Activated CD4-positive, alpha-beta T cell treated with anti-CD3 and anti-CD28 coated beads, Interleukin-2, amount 10 ng/mL, durations not matched to agents 24 days and 14 days (primary cell): Measurements from ENCODE around the gene CCDC61. TPM values are rescaled to one million over a fixed set of nuclear protein-coding genes. Genes with fewer than 3 reads are reported as not detected.

Source experiments
- DNase-seq: peaks from one replicate; pipeline ENCODE4 v3.0.0; 2022
- H3K27ac Mint-ChIP-seq: one replicate; pipeline ENCODE4 v1.8.0; 2022; ENCODE audit warnings: mild to moderate bottlenecking, mixed read lengths
- H3K27me3 Mint-ChIP-seq: one replicate; pipeline ENCODE4 v1.8.0; 2022; ENCODE audit warnings: mixed read lengths
- H3K36me3 Mint-ChIP-seq: one replicate; pipeline ENCODE4 v1.8.0; 2022; ENCODE audit warnings: low read depth, mild to moderate bottlenecking, mixed read lengths
- H3K4me1 Mint-ChIP-seq: one replicate; pipeline ENCODE4 v1.8.0; 2021; ENCODE audit warnings: mixed read lengths
- H3K4me3 Mint-ChIP-seq: one replicate; pipeline ENCODE4 v1.8.0; 2022; ENCODE audit warnings: mild to moderate bottlenecking, moderate library complexity, mixed read lengths
- H3K9me3 Mint-ChIP-seq: one replicate; pipeline ENCODE4 v1.8.0; 2021; ENCODE audit warnings: mixed read lengths
- intact Hi-C: fragments of 100-400 bp; cut with micrococcal nuclease; formaldehyde crosslinking; loops from one replicate; pipeline ENCODE4 v1.15.1; 2023
- total RNA-seq: library from RNA; stranded (reverse); gene quantifications from 2 replicates; pipeline ENCODE4 v1.2.3, GENCODE V29; 2022

The CCDC61 gene
- total RNA-seq, 1 donor from 2014 or later = 30.1 TPM

DNA sequence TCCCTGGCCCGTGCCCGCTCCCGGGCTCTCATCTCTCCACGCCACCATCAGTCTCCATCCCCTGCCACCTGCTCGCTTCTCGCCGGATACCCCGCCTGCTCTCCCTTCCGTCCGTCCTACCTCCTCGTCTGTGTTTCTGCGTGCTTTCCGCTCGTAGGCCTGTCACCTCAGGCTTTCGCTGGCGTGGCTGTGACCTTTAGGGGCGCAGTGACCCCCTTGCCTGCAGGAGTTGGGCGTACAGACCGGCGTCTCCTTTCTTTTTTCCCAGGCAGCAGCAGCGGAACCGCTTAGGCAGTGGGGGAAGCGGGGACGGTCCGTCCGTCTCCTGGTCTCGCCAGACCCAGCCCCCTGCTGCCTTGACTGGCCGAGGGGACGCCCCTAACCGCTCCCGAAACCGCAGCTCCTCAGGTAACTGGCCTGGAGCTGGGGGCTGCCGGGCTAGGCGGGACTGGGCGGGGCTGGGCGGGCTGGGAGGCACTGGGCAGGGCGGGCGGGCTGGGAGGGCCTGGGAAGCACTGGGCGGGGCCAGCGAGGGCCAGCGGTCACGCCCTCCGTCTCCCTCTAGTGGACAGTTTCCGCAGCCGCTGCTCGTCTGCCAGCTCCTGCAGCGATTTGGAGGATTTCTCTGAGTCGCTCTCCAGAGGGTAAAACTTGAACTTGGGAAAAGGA is 21.3 kb downstream of the CCDC61 start:
- Mint-ChIP-seq H3K36me3 (peaks cover 6% of the 10 kb centered on the region), H3K27ac (peak overlapping the region; percentile 66)
- peak; percentile 95 for DNase-seq

DNA sequence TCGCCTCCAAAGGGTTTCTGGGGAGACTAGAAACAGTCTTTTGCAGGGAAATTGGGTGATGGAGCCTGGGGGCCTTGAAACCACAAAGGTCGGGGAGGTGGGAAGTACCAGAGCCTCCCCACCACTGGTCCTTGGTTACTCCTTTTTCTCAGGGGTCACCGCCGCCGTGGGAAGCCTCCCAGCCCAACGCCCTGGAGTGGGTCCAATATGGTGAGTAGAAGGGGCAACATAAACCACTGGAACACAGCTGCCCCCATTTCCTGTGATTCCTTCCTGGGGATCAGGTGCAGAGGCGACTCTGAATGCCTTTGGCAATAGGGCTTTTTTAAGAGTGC is 21.8 kb downstream of the CCDC61 start:
- Mint-ChIP-seq H3K9me3 (no peaks in the 10 kb centered on the region), H3K27ac (no peak overlapping the region), H3K27me3 (peaks cover 18% of the 10 kb centered on the region), H3K4me3 (peak overlapping the region; percentile 58), H3K4me1 (peaks cover 16% of the 10 kb centered on the region), H3K36me3 (peaks cover 6% of the 10 kb centered on the region)
- intact Hi-C loops = no loop called here
- no peak for DNase-seq

More for the DNA sequence above, 21.3 kb downstream of the CCDC61 start:
- intact Hi-C loops = no loop called here
- Mint-ChIP-seq H3K4me3 (peak overlapping the region; percentile 94), H3K27me3 (peaks cover 13% of the 10 kb centered on the region), H3K4me1 (peaks cover 16% of the 10 kb centered on the region), H3K9me3 (no peaks in the 10 kb centered on the region)

DNA sequence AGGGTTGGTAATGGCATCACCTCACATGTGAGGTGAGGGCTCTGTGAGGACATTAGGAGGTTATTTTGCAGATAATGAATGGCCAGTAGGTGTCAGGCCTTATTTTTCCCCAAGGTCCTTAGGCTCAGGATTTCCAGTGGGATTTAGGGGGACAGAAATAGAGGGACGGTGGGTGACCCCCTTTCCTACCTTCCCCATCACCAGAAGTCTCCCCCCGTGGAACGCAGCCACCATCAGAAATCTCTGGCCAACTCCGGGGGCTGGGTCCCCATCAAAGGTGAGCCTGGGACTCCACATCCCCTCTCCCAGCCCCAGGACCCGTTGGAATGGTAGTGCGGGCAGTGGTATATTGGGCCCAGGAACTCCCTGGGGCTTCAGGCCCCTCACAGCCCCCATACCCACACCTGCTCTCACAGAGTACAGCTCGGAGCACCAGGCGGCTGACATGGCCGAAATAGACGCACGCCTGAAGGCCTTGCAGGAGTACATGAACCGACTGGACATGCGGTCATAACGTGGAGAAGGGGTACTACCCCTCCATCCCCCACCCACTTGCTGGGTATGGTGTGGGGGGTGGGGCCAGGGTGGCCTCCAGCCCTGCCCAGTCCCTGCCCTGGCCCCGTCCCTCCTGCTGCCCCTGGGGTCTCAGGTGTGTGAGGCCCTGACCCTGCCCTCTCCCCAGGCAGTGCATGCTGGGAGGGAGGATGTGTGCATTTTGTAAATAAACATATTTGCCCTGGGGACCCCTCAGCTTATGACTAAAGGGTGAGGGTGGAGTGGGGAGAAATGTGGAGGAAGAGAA is 22.8 kb downstream of the CCDC61 start:
- Mint-ChIP-seq H3K27ac (no peak overlapping the region), H3K27me3 (peaks cover 21% of the 10 kb centered on the region), H3K9me3 (no peaks in the 10 kb centered on the region), H3K36me3 (peaks cover 6% of the 10 kb centered on the region), H3K4me3 (no peak overlapping the region), H3K4me1 (peaks cover 16% of the 10 kb centered on the region)
- no peak for DNase-seq
- intact Hi-C loops = no loop called here

DNA sequence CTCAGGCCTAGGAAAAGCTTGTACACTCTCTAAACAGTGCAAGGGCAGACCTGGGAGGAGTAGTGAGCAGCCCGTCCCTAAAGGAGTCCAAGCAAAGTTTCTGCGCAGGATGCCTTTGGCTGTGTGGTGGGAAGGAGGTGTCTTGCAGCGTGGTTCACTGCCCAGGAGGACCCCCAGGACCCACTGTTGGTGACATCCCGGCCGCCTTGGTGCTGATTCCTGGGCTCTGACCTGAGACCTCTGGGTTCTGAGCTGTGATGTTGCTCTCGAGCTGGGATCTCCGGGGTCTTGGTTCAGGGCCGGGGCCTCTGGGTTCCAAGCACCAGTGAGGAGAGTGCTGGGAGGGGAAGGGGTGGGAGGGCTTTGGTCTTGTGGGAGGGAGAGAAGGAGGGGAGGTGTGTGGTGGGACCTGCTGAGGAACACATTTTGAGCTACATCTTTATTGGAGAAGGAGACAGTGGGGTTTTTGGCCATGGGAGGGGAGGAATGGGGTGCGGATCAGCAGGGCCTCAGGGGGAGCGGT is 23.5 kb downstream of the CCDC61 start:
- H3K4me1 Mint-ChIP-seq = peaks cover 16% of the 10 kb centered on the region
- no peaks in the 10 kb centered on the region for H3K9me3 Mint-ChIP-seq
- intact Hi-C loops = no loop called here
- H3K27me3 Mint-ChIP-seq = peaks cover 24% of the 10 kb centered on the region
- no peak overlapping the region for H3K27ac Mint-ChIP-seq
- no peak for DNase-seq
- peaks cover 6% of the 10 kb centered on the region for H3K36me3 Mint-ChIP-seq
- no peak overlapping the region for H3K4me3 Mint-ChIP-seq

DNA sequence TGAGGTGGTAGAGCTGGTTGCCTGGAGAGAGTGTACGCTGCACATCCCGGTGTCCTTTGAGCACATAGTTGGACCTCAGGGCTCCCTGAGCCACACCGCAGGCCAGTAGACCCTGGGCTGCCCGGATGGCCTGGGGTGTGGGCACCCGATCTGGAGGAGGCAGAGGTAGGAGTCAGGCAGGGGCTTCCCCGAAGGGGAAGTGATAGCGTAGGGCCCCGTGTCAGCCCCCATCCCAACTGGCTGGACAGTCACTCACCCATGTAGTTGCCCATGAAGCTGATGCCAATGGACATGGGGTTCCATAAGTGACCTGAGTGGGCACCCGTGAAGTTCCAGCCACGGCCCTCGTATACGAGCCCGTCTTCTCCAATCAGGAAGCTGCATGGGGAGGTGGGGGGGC is 24.0 kb downstream of the CCDC61 start:
- no peak for DNase-seq
- Mint-ChIP-seq H3K36me3 (peaks cover 6% of the 10 kb centered on the region), H3K27ac (no peak overlapping the region), H3K4me1 (peaks cover 16% of the 10 kb centered on the region), H3K4me3 (no peak overlapping the region), H3K9me3 (no peaks in the 10 kb centered on the region), H3K27me3 (peaks cover 28% of the 10 kb centered on the region)
- intact Hi-C loops = no loop called here

GRCh38 chr19:46020819-46021125 is 25.5 kb downstream of the CCDC61 start:
- intact Hi-C loops = no loop called here
- no peak overlapping the region for H3K27ac Mint-ChIP-seq
- H3K4me1 Mint-ChIP-seq = peaks cover 8% of the 10 kb centered on the region
- no peaks in the 10 kb centered on the region for H3K9me3 Mint-ChIP-seq
- H3K36me3 Mint-ChIP-seq = peaks cover 1% of the 10 kb centered on the region
- peaks cover 21% of the 10 kb centered on the region for H3K27me3 Mint-ChIP-seq
- H3K4me3 Mint-ChIP-seq = no peak overlapping the region
- no peak for DNase-seq

- Mint-ChIP-seq H3K4me1 (peaks cover 10% of the 10 kb centered on the region), H3K27ac (no peak overlapping the region), H3K4me3 (no peak overlapping the region), H3K27me3 (peaks cover 25% of the 10 kb centered on the region), H3K36me3 (no peaks in the 10 kb centered on the region), H3K9me3 (no peaks in the 10 kb centered on the region)
- no peak for DNase-seq
- intact Hi-C loops = no loop called here
Measured at GRCh38 chr19:46021531-46022041, 26.3 kb downstream of the CCDC61 start.

DNA sequence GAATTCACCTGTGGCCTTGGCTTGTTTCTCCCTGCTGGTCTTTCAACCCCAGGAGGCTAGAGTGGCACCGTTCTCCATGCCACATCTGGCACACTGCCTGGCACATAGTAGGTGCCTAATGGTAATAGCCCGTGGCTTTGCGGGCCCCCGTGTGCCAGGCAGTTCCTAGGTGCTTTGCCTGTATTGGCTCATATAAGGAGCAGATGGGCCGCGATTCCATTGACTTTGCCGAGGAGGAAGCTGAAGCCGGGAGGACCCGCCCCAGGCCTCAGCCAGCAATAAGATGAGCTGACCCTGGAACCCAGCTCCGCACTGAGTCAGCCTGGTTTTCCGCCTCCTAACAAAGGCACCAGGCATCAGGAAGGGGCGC is 26.8 kb downstream of the CCDC61 start:
- Mint-ChIP-seq H3K36me3 (no peaks in the 10 kb centered on the region), H3K4me3 (no peak overlapping the region), H3K9me3 (no peaks in the 10 kb centered on the region), H3K4me1 (peaks cover 10% of the 10 kb centered on the region), H3K27me3 (peaks cover 28% of the 10 kb centered on the region), H3K27ac (no peak overlapping the region)
- intact Hi-C loops = no loop called here
- DNase-seq = no peak

DNA sequence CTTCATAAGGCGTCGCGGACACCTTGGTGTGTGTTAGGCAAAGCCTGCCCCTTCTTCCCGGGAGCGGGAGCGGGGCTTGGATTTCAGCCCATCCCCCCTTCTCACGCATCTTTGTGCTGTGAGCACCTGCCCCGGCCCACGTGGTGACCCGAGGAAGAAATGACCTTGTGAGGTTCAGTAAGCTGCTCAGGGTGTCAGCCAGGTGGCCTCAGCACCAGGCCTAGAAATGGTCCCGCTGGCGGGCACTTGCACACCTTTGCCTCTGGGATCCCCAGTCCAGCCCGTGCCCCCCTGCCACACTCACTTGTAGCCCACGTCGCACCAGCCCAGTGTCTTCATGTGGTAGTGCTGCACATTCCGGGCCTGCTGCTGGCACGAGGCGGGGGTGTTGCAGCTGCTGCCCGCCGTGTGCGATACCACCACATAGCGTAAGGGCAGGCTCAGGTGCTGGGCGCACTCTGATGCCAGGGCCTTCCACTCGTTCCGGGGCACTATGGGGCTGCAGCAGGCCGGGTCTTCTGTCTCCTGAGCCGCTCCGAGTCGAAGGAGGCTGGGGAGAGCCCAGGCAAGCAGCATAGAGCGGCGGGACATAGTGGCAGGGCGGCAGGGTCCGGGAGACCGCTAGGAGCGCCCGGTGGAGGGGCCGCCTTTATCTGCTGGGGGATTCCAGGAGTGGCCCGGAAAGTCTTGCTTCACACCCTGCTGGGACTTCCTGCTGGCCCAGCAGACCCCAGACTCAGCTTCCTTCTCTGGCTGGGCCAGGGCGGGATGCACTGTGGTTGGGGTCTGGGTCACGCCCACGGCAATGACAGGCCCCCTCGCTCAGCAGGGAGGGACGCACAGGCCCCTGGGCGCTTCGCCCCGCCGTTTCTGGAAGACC is 27.4 kb downstream of the CCDC61 start, which contains the start of gene PGLYRP1:
PGLYRP1 (minus strand) TSS at position 623 of the 880 bp plus-strand sequence; CDS start at position 591, 32 bp downstream.
- H3K4me3 Mint-ChIP-seq = no peak within 1 kb of the TSS
- peaks cover 10% of the 10 kb centered on the region for H3K4me1 Mint-ChIP-seq
- no peaks in the 10 kb centered on the region for H3K9me3 Mint-ChIP-seq
- H3K27me3 Mint-ChIP-seq = peaks cover 28% of the 10 kb centered on the region
- no peak within 1 kb of the TSS for H3K27ac Mint-ChIP-seq
- H3K36me3 Mint-ChIP-seq = no peaks in the 10 kb centered on the region
- intact Hi-C loops = no loop called here
- DNase-seq = no peak

GRCh38 chr19:46023311-46023779 is 28.1 kb downstream of the CCDC61 start:
- no peak overlapping the region for H3K27ac Mint-ChIP-seq
- H3K27me3 Mint-ChIP-seq = peaks cover 28% of the 10 kb centered on the region
- no peaks in the 10 kb centered on the region for H3K36me3 Mint-ChIP-seq
- intact Hi-C loops = no loop called here
- no peak overlapping the region for H3K4me3 Mint-ChIP-seq
- H3K4me1 Mint-ChIP-seq = peaks cover 10% of the 10 kb centered on the region
- no peaks in the 10 kb centered on the region for H3K9me3 Mint-ChIP-seq
- DNase-seq = no peak

DNA sequence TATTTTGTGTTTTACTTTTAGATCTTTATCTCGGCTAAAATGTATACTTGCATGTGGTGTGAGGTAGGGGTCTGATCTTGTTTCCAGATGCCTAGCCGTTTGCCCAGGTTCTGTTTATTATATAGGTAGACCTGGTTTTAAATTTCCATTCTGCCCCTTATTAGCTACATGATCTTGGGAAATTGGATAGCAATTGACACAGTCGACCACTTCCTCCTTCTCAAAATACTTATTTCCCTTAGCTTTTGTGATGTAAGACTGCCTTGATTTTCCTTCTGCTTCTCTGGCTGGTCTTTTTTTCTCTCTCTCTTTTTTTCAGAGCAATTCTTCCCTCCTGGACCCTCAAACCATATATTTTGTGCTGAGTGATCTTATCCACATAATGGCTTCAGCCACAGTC is 30.6 kb downstream of the CCDC61 start:
- Mint-ChIP-seq H3K27me3 (peaks cover 38% of the 10 kb centered on the region), H3K36me3 (no peaks in the 10 kb centered on the region), H3K4me3 (no peak overlapping the region), H3K27ac (no peak overlapping the region), H3K9me3 (no peaks in the 10 kb centered on the region), H3K4me1 (peaks cover 11% of the 10 kb centered on the region)
- DNase-seq = no peak
- intact Hi-C loops = no loop called here

GRCh38 chr19:46030812-46031550 is 35.7 kb downstream of the CCDC61 start:
- H3K36me3 Mint-ChIP-seq = no peaks in the 10 kb centered on the region
- no peak for DNase-seq
- peaks cover 25% of the 10 kb centered on the region for H3K27me3 Mint-ChIP-seq
- peaks cover 10% of the 10 kb centered on the region for H3K4me1 Mint-ChIP-seq
- H3K9me3 Mint-ChIP-seq = no peaks in the 10 kb centered on the region
- no peak overlapping the region for H3K4me3 Mint-ChIP-seq
- intact Hi-C loops = loop anchor here (1.0 kb wide), 1 partner anchor 158 kb away; no protein-coding TSS in a partner anchor
- H3K27ac Mint-ChIP-seq = no peak overlapping the region
